Measurements from ENCODE around the gene DDX47. TPM values are rescaled to one million over a fixed set of nuclear protein-coding genes. Genes with fewer than 3 reads are reported as not detected.

The DDX47 gene
- total and polyA plus RNA-seq, 2 of the 13 experiments (the other 11 are each of a cell fraction or from before 2014, with no cell fraction given) = 48.5 to 78.7 TPM

DNA sequence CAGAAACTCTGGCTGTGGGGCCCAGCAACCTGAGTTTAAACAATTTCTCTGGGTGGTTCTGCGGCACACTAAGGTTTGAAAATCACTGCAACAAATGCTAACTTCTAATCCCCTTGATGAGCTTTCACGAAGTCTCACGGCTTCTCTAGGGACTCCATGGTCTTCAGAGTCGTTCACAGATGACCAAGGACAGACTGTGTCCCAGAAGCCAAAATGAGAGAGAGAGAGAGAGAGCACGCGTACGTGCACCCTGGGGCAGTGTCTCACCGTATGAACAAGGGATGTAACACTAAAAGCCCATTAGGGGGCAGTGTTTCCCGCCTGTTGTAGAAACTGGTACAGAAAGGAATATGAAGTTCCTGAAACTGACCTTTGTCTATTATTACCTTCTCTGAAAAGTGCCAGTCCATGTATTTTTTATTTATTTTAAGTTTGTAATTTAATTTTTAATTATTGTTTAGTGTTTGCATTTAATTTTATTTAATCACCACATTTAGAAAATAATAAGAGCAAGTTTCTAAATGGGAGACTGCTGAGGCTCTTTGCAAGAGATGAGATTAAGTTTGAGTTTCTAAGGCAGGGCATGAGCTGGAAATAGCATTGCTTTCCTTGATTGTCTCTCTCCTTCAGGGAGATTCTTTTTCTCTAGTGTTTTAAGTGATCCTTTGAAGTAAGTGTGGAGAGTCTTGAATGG is 24.3 kb upstream of the DDX47 start (continued):
- TF ChIP-seq, protein P1, sequence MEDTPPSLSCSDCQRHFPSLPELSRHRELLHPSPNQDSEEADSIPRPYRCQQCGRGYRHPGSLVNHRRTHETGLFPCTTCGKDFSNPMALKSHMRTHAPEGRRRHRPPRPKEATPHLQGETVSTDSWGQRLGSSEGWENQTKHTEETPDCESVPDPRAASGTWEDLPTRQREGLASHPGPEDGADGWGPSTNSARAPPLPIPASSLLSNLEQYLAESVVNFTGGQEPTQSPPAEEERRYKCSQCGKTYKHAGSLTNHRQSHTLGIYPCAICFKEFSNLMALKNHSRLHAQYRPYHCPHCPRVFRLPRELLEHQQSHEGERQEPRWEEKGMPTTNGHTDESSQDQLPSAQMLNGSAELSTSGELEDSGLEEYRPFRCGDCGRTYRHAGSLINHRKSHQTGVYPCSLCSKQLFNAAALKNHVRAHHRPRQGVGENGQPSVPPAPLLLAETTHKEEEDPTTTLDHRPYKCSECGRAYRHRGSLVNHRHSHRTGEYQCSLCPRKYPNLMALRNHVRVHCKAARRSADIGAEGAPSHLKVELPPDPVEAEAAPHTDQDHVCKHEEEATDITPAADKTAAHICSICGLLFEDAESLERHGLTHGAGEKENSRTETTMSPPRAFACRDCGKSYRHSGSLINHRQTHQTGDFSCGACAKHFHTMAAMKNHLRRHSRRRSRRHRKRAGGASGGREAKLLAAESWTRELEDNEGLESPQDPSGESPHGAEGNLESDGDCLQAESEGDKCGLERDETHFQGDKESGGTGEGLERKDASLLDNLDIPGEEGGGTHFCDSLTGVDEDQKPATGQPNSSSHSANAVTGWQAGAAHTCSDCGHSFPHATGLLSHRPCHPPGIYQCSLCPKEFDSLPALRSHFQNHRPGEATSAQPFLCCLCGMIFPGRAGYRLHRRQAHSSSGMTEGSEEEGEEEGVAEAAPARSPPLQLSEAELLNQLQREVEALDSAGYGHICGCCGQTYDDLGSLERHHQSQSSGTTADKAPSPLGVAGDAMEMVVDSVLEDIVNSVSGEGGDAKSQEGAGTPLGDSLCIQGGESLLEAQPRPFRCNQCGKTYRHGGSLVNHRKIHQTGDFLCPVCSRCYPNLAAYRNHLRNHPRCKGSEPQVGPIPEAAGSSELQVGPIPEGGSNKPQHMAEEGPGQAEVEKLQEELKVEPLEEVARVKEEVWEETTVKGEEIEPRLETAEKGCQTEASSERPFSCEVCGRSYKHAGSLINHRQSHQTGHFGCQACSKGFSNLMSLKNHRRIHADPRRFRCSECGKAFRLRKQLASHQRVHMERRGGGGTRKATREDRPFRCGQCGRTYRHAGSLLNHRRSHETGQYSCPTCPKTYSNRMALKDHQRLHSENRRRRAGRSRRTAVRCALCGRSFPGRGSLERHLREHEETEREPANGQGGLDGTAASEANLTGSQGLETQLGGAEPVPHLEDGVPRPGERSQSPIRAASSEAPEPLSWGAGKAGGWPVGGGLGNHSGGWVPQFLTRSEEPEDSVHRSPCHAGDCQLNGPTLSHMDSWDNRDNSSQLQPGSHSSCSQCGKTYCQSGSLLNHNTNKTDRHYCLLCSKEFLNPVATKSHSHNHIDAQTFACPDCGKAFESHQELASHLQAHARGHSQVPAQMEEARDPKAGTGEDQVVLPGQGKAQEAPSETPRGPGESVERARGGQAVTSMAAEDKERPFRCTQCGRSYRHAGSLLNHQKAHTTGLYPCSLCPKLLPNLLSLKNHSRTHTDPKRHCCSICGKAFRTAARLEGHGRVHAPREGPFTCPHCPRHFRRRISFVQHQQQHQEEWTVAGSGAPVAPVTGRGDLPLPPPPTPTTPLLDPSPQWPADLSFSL (CRISPR knock-in tag; IDR thresholded peaks at IDR 0.05) = no peak
- TF ChIP-seq ZNF605 (CRISPR knock-in tag; IDR thresholded peaks at IDR 0.05) (0 out of 2 replicates have a peak, but pooled peaks have one; percentile 29), ZNF205 (CRISPR knock-in tag; IDR thresholded peaks at IDR 0.05) (no peak), SNAI1 (CRISPR knock-in tag; IDR thresholded peaks at IDR 0.05; ENCODE audit: borderline replicate concordance) (no peak), ZNF382 (CRISPR knock-in tag; IDR thresholded peaks at IDR 0.05; ENCODE audit: borderline replicate concordance) (no peak), ATAD3A (CRISPR knock-in tag; IDR thresholded peaks at IDR 0.05) (no peak), NFYC (CRISPR knock-in tag; IDR thresholded peaks at IDR 0.05) (no peak), NR2F2 (IDR thresholded peaks at IDR 0.05; ENCODE audit: borderline replicate concordance, low read depth) (no peak), HDAC1 (CRISPR knock-in tag; IDR thresholded peaks at IDR 0.05) (no peak), CEBPB (IDR thresholded peaks at IDR 0.05; ENCODE audit: borderline replicate concordance, low read depth, low read length) (no peak), ZNF121 (CRISPR knock-in tag; IDR thresholded peaks at IDR 0.05) (no peak)
- TF ChIP-seq, protein P2, sequence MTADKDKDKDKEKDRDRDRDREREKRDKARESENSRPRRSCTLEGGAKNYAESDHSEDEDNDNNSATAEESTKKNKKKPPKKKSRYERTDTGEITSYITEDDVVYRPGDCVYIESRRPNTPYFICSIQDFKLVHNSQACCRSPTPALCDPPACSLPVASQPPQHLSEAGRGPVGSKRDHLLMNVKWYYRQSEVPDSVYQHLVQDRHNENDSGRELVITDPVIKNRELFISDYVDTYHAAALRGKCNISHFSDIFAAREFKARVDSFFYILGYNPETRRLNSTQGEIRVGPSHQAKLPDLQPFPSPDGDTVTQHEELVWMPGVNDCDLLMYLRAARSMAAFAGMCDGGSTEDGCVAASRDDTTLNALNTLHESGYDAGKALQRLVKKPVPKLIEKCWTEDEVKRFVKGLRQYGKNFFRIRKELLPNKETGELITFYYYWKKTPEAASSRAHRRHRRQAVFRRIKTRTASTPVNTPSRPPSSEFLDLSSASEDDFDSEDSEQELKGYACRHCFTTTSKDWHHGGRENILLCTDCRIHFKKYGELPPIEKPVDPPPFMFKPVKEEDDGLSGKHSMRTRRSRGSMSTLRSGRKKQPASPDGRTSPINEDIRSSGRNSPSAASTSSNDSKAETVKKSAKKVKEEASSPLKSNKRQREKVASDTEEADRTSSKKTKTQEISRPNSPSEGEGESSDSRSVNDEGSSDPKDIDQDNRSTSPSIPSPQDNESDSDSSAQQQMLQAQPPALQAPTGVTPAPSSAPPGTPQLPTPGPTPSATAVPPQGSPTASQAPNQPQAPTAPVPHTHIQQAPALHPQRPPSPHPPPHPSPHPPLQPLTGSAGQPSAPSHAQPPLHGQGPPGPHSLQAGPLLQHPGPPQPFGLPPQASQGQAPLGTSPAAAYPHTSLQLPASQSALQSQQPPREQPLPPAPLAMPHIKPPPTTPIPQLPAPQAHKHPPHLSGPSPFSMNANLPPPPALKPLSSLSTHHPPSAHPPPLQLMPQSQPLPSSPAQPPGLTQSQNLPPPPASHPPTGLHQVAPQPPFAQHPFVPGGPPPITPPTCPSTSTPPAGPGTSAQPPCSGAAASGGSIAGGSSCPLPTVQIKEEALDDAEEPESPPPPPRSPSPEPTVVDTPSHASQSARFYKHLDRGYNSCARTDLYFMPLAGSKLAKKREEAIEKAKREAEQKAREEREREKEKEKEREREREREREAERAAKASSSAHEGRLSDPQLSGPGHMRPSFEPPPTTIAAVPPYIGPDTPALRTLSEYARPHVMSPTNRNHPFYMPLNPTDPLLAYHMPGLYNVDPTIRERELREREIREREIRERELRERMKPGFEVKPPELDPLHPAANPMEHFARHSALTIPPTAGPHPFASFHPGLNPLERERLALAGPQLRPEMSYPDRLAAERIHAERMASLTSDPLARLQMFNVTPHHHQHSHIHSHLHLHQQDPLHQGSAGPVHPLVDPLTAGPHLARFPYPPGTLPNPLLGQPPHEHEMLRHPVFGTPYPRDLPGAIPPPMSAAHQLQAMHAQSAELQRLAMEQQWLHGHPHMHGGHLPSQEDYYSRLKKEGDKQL (CRISPR knock-in tag; IDR thresholded peaks at IDR 0.05; ENCODE audit: low read depth) = no peak
- TF ChIP-seq, protein P3, sequence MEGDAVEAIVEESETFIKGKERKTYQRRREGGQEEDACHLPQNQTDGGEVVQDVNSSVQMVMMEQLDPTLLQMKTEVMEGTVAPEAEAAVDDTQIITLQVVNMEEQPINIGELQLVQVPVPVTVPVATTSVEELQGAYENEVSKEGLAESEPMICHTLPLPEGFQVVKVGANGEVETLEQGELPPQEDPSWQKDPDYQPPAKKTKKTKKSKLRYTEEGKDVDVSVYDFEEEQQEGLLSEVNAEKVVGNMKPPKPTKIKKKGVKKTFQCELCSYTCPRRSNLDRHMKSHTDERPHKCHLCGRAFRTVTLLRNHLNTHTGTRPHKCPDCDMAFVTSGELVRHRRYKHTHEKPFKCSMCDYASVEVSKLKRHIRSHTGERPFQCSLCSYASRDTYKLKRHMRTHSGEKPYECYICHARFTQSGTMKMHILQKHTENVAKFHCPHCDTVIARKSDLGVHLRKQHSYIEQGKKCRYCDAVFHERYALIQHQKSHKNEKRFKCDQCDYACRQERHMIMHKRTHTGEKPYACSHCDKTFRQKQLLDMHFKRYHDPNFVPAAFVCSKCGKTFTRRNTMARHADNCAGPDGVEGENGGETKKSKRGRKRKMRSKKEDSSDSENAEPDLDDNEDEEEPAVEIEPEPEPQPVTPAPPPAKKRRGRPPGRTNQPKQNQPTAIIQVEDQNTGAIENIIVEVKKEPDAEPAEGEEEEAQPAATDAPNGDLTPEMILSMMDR (CRISPR knock-in tag; IDR thresholded peaks at IDR 0.05) = peak; percentile 75
- TF ChIP-seq, protein P4, sequence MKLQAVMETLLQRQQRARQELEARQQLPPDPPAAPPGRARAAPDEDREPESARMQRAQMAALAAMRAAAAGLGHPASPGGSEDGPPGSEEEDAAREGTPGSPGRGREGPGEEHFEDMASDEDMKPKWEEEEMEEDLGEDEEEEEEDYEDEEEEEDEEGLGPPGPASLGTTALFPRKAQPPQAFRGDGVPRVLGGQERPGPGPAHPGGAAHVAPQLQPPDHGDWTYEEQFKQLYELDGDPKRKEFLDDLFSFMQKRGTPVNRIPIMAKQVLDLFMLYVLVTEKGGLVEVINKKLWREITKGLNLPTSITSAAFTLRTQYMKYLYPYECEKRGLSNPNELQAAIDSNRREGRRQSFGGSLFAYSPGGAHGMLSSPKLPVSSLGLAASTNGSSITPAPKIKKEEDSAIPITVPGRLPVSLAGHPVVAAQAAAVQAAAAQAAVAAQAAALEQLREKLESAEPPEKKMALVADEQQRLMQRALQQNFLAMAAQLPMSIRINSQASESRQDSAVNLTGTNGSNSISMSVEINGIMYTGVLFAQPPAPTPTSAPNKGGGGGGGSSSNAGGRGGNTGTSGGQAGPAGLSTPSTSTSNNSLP (IDR thresholded peaks at IDR 0.05; ENCODE audit: low read depth, low read length) = no peak

Measured in HepG2 (cell line).